GM18870 (cell line): ENCODE results near the gene CHCHD10.
"Not testable (repeated sequence)": the region's sequence is repeated elsewhere in the genome, so short reads cannot be mapped to it uniquely, and the experiment has no call there.

Source experiments
- ATAC-seq: cut with Tn5 transposase; IDR thresholded peaks from one replicate; pipeline ENCODE4 v1.9.1; 2021; ENCODE audit warnings: moderate library complexity; ENCODE audit not compliant: unreplicated experiment

CHCHD10 gene

DNA sequence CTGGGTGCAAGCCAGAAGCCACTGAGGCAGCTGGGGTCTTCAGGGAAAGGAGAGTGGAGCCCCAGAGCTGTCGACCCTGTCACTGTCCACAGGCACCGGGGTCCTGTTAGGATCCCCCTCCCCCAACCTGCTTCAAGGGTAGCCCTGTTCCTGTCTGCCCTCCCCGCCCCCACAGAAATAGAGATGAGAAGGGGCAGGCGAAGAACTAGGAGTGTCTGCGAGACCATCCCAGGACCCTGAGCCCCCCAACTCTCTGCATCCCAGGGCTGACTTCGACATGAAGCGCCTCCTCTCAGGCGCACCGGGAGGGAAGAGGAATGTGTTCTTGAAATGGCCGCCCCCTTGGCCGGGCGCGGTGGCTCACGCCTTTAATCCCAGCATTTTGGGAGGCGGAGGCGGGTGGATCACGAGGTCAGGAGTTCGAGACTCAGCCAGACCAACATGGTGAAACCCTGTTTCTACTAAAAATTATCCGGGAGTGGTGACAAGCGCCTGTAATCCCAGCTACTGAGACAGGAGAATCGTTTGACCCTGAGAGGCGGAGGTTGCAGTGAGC is 16.3 kb downstream of the CHCHD10 start:
- no peak for ATAC-seq

DNA sequence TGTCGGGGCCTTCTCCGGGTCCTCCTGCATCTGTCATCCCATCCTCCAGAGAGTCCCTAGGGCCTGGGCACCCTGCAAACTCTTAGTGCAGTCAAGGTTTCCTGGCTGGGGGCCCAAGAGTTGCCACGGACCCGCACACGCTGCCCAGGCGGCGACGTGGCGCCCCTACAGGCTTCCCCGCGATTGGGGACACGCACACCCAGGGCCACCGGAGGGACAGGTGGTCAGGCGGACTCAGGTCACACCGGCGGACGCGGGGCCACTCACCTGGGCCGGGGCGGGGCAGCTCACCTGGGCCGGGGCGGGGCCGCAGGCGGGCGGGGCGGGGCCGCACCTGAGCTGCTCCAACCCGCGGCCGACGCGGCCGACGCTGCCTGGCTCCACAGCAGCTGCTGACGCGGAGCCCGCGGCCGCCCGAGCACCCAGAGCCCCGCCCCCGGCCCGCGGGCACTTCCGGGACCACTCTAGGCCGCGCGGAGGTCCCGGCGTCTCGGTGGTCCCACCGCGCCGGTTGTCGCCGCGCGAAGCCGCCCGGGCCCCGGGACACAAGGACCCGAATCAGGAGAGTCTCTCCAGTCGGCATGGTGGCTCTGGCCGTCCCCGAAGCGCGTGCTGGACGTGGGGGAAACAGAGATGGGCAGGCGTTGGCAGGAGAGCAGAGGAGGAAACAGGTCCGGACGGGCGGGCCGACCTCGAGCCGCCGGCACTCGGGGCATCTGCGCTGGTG is 16.9 kb downstream of the CHCHD10 start, which contains the start of gene ZNF70:
Gene ZNF70, minus strand, starts transcription at position 399 of the 727 bp plus-strand sequence. CDS start 5,972 bp downstream, outside the sequence.
- no peak for ATAC-seq

GRCh38 chr22:23750367-23750713 is 17.4 kb downstream of the CHCHD10 start:
- no peak for ATAC-seq

DNA sequence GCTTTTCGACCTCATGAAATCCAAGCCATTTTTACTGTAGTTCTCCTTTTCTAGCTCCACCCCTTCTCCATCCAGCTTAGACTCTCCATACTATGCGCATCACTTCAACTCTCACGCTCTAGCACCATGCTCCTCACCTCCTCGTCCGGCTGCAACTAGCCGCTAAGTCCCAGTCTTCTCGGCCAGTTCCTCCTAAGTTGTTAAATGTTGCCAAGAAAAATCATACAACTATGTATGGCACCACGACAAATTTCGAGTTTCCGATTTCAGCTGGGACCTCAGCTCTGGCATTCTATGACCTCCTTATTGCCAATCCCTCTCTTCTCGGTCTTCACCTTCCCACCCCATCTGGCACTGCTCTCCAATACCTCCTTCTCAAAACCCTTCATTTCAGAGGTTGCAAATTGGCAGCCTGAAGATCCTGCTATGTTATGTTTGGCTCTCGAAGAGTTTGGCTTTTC is 17.9 kb downstream of the CHCHD10 start:
- ATAC-seq: no peak

GRCh38 chr22:23745791-23746190 is 22.0 kb downstream of the CHCHD10 start:
- ATAC-seq: no peak

DNA sequence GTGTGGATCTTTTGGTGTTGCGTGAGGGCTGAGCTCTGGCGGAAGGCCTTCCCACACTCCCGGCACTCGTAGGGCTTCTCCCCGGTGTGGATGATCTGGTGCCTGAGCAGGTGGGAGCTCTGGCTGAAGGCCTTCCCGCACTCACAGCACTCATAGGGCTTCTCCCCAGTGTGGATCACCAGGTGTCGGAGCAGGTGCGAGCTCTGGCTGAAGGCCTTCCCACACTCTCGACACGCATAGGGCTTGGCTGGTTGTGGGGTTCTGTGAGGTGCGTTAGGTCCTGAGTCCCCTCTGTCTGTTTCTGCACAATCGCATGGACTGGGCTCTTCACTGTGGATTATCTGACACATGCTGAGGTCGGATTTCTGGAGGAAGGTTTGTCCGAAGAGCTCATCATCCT is 23.3 kb downstream of the CHCHD10 start:
- no peak for ATAC-seq

- no peak for ATAC-seq
Measured at GRCh38 chr22:23744001-23744400, 23.8 kb downstream of the CHCHD10 start.

GRCh38 chr22:23743303-23743705 is 24.5 kb downstream of the CHCHD10 start:
- no peak for ATAC-seq

DNA sequence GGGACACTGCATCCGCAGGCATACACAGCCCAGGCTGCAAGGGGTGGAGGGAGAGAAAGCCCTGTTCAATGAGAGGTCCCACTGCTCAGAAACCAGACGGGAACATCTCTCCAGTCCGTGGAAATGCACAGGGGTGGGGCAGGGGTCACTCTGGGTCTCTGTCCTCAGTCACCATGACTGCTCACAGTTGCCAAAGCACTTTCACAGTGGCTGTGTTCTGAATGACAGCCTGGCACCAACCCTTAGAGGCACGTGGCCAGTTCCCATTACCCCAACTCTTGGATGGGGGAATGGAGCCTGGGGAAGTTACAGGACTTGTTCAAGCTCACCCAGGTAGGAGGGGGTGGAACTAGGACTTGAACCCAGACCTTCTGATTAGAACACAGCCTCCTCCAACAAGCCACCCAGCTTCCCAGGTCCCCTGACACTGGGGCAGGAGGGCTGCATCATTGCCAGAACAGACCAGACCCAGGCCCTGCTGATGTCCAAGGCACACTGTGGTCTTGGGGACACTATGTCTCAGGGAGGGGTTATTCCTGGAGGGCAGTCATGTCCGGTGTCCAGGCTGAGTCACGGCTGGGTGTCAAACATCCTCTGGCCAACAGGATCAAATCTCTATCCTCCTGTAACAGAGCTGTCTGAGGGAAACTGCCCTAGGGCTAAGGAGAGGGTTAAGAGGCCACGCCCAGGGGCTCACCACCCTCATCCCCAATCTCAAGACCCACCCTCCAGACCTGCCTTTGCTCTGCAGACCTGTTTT is 25.1 kb downstream of the CHCHD10 start:
- no peak for ATAC-seq

GRCh38 chr22:23737696-23738095 is 30.1 kb downstream of the CHCHD10 start:
- no peak for ATAC-seq

DNA sequence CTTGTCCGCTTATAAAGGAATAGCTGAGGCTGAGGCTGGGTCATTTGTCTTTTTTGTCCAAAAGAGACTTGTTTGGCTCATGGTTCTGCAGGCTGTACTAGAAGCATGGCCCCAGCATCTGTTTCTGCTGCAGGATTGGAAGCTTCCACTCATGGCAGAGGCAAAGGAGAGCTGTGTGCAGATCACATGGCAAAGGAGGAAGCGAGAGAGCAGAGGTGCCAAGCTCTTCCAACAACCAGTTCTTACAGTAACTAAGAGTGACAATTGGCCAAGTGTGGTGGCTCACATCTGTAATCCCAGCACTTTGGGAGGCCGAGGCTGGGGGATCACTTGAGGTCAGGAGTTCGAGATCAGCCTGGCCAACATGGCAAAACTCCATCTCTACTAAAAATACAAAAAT is 39.7 kb downstream of the CHCHD10 start:
- not testable (repeated sequence) for ATAC-seq

DNA sequence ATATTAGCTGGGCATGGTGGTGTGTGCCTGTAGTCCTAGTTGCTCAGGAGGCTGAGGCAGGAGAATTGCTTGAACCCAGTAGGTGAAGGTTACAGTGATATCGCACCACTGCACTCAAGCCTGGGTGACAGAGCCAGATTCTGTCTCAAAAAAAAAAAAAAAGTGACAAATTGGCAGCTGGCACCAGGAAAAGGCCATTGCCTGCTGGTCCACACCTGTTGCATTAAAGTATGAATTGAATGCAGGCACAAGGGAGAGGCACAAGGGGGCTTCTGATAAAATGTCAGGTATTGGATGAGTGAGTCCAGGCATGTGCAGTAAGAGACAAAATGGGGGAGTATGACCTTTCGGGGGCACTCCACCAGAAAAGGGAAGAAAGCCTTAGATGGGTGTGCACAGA is 45.0 kb downstream of the CHCHD10 start:
- ATAC-seq: no peak

- ATAC-seq: no peak
Measured at GRCh38 chr22:23722160-23722559, 45.6 kb downstream of the CHCHD10 start.

DNA sequence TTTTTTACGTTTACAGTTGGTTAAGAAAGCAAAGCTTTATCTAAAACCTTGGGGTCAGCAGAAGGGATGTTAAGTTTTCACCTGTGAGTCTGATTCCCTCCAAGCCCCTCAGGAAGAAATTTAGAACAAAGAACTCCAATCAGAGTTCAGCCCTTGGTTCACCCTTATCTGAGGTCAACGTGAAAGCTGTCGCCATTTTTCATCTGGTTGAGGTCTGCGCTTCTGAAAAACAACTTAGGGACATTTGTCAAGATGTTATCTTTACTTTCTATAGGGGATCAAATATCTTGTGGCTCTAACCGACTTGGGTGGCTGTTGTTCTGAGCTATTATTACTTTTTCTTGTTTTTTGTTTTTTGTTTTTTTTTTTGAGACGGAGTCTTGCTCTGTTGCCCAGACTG is 46.9 kb downstream of the CHCHD10 start:
- no peak for ATAC-seq

DNA sequence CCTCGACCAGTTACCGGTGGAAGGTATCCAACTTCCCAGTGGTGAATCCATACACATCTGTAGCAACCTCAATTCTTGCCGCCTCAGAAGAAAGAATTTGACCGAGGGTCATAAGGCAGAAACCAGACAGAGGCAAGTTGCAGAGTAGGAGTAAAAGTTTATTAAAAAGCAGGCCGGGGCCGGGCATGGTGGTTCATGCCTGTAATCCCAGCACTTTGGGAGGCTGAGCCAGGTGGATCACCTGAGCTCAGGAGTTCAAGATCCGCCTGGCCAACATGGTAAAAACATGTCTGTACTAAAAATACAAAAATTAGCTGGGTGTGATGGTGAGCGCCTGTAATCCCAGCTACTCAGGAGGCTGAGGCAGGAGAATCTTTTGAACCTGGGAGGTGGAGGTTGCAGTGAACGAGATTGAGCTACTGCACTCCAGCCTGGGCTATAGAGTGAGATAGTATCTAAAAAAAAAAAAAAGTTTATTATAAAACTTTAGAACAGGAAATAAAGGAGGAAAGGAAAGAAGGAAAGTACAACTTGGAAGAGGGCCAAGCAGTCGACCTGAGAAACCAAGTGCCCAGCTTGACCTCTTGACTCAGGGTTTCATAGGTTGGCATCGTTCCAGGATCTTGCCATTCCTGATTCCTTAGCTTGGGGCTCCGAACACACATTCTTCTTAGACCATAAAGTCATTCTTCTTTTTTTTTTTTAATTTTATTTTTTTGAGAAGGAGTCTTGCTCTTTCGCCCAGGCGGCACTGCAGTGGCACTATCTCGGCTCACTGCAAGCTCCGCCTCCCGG is 49.2 kb downstream of the CHCHD10 start:
- ATAC-seq: no peak

- ATAC-seq: no peak
Measured at GRCh38 chr22:23716811-23717801, 50.7 kb downstream of the CHCHD10 start.
